K562 (cell line): ENCODE measurements around the gene BRPF1. TPM values are rescaled to one million over a fixed set of nuclear protein-coding genes. Genes with fewer than 3 reads are reported as not detected.

Experiments
- ATAC-seq: fragments of 200-7000 bp; cut with Tn5 transposase; 3 replicates; pipeline ENCODE4 v1.9.1; 2020; ENCODE audit warnings: moderate library complexity
- BruUV-seq: library from RNA; stranded (reverse); fragments of 400-500 nt; replicated peaks from 2 replicates; lab custom pipeline; 2021; lab: Mats Ljungman, UMichigan
- CTCF ChIA-PET: fragments of 300-600 bp; formaldehyde crosslinking; extraction: SDS; loops from one replicate; lab custom pipeline; 2021; ENCODE audit warnings: low intra/inter-chr PET ratio; lab: Yijun Ruan, JAX
- POLR2A ChIA-PET: fragments of 300-600, 350-650 bp; sonication (Branson Sonifier 250); formaldehyde crosslinking; extraction: SDS; loops from one replicate; lab custom pipeline; 2021; ENCODE audit warnings: antibody characterized with exemption, inconsistent platforms; lab: Yijun Ruan, JAX
- DNase-seq, 4 experiments: peaks; one replicate each; pipeline versions ENCODE4 v3.0.0 to v3.0.0-alpha.2; 2011 to 2018; ENCODE audit warnings: low spot score in 3 of 4, mixed read lengths in 3 of 4; ENCODE audit errors: extremely low read depth in 1 of 4
- FAIRE-seq: peaks from 2 replicates; lab custom pipeline; 2011; peaks lifted over from hg19 to GRCh38; lab: Jason Lieb, UNC
- H2AFZ ChIP-seq: 2 replicates; pipeline ENCODE4 v1.6.0; 2011; ENCODE audit warnings: low read depth, low read length, control low read depth, inconsistent platforms
- H3K27ac ChIP-seq: fragments of 200-600 bp; 3 replicates; pipeline ENCODE4 v1.8.0; 2011; ENCODE audit warnings: low read depth, mild to moderate bottlenecking, control low read depth, inconsistent platforms, low read length, moderate library complexity, mixed read lengths; ENCODE audit errors: extremely low read depth
- H3K27me3 ChIP-seq, 2 experiments: fragments of 300-600 bp in 1 of 2; 2 replicates in 1 of 2; 3 replicates in 1 of 2; pipeline versions ENCODE4 v1.6.0 to v1.8.0; 2011; ENCODE audit warnings: inconsistent platforms in 2 of 2, low read length in 2 of 2, mild to moderate bottlenecking in 1 of 2, mixed read lengths in 1 of 2, moderate library complexity in 1 of 2; ENCODE audit not compliant: control insufficient read depth in 2 of 2, insufficient read depth in 2 of 2
- H3K36me3 ChIP-seq: fragments of 300-600 bp; 3 replicates; pipeline ENCODE4 v1.8.0; 2011; ENCODE audit warnings: mild to moderate bottlenecking, low read length, inconsistent platforms; ENCODE audit not compliant: control insufficient read depth, insufficient read depth
- H3K4me1 ChIP-seq, 2 experiments: fragments of 200-600 bp in 1 of 2; replicated peaks in 1 of 2; 2 replicates in 1 of 2; 3 replicates in 1 of 2; pipeline versions ENCODE4 v1.5.1 to v1.8.0; 2011; ENCODE audit warnings: inconsistent platforms in 2 of 2, low read length in 2 of 2, mild to moderate bottlenecking in 1 of 2, mixed read lengths in 1 of 2, moderate library complexity in 1 of 2; ENCODE audit not compliant: control insufficient read depth in 2 of 2, insufficient read depth in 2 of 2
- H3K4me2 ChIP-seq: 2 replicates; pipeline ENCODE4 v1.6.1; 2011; ENCODE audit warnings: low read length, control low read depth, inconsistent platforms, mixed read lengths; ENCODE audit not compliant: insufficient read depth
- H3K4me3 ChIP-seq: fragments of 200-600 bp; sonication (generic), shearing (Covaris generic); 2 replicates; pipeline ENCODE4 v1.5.1; 2016; ENCODE audit warnings: control low read depth, inconsistent platforms
- H3K79me2 ChIP-seq: fragments of 200-600 bp; 3 replicates; pipeline ENCODE4 v1.8.0; 2011; ENCODE audit warnings: low read length, inconsistent platforms; ENCODE audit not compliant: control insufficient read depth, insufficient read depth
- H3K9ac ChIP-seq, 2 experiments: 2 replicates each; pipeline versions ENCODE4 v1.6.0 to v1.6.1; 2011; ENCODE audit warnings: low read depth in 2 of 2, low read length in 2 of 2, control low read depth in 1 of 2, inconsistent platforms in 1 of 2, mild to moderate bottlenecking in 1 of 2, mixed read lengths in 1 of 2; ENCODE audit not compliant: insufficient read depth in 1 of 2
- H3K9me1 ChIP-seq: one replicate; pipeline ENCODE4 v1.6.0; 2011; ENCODE audit warnings: inconsistent platforms, mild to moderate bottlenecking, low read length, moderate library complexity; ENCODE audit not compliant: control insufficient read depth, insufficient read depth
- H3K9me3 ChIP-seq: replicated peaks from 2 replicates; pipeline ENCODE4 v1.5.1; 2011; ENCODE audit warnings: low read depth, low read length, inconsistent platforms; ENCODE audit not compliant: control insufficient read depth, insufficient read depth
- H4K20me1 ChIP-seq: replicated peaks from 2 replicates; pipeline ENCODE4 v1.6.1; 2011; ENCODE audit warnings: low read length, inconsistent platforms, mixed read lengths; ENCODE audit not compliant: control insufficient read depth, insufficient read depth
- BRD4 ChIP-seq: fragments of 200-600 bp; sonication (generic); IDR thresholded peaks from 2 replicates; pipeline ENCODE4 v1.6.1; 2017; ENCODE audit warnings: inconsistent platforms
- DNMT1 ChIP-seq: fragments of 450-650 bp; IDR thresholded peaks from 2 replicates; pipeline ENCODE4 v1.6.1; 2016; ENCODE audit warnings: antibody characterized with exemption, mild to moderate bottlenecking
- HLTF ChIP-seq: fragments of 450-650 bp; IDR thresholded peaks from 2 replicates; pipeline ENCODE4 v1.6.1; 2016
- NCOA1 ChIP-seq: fragments of 450-650 bp; IDR thresholded peaks from 2 replicates; pipeline ENCODE4 v1.6.1; 2016; ENCODE audit warnings: low read depth
- ZKSCAN3 ChIP-seq: fragments of 250-450 bp; sonication (Bioruptor Pico); IDR thresholded peaks from 2 replicates; pipeline ENCODE4 v1.4.0; 2020
- ZNF551 ChIP-seq: fragments of 250-450 bp; sonication (Bioruptor Pico); IDR thresholded peaks from 2 replicates; pipeline ENCODE4 v1.5.0; 2021; ENCODE audit warnings: mild to moderate bottlenecking, moderate library complexity
- WGBS: fragments of 100-300 bp; shearing (Covaris generic); methylation state at CpG from one replicate; pipeline ENCODE4 v1.1.6; 2016; ENCODE audit warnings: low coverage, mixed read lengths; ENCODE audit not compliant: insufficient coverage; ENCODE audit errors: missing lambda C conversion rate; 5-methylcytosine and 5-hydroxymethylcytosine counted together
- in situ Hi-C: fragments of 300-500 bp; cut with MboI; formaldehyde crosslinking; loops from 4 replicates; pipeline ENCODE4 v1.15.0; 2018; ENCODE audit warnings: inconsistent platforms, mixed read lengths
- intact Hi-C: fragments of 100-400 bp; cut with micrococcal nuclease; formaldehyde crosslinking; loops from 2 replicates; pipeline ENCODE4 v1.14.2; 2022
- polyA plus RNA-seq, 8 experiments: library from polyadenylated mRNA; depleted of rRNA in 4 of 8; stranded (reverse) in 5 of 8; unstranded in 3 of 8; fragments of >200 nt; fragmentation: Nextera tagmentation in 2 of 8; fragmentation: Illumina TruSeq in 1 of 8; extraction: Ambion mirVana in 2 of 8; extraction: Trizol in 1 of 8; gene quantifications; 2 replicates each; pipeline versions ENCODE4 v1.2.1 to v1.2.3, GENCODE V29; 2011 to 2014; ENCODE audit warnings: inconsistent platforms in 1 of 8, missing spikeins in 1 of 8
- total RNA-seq, 7 experiments: library from RNA; depleted of rRNA in 6 of 7; stranded (reverse); fragments of >200 nt in 6 of 7; fragmentation: Illumina TruSeq in 2 of 7; extraction: Trizol in 2 of 7; gene quantifications; 2 replicates each; pipeline versions ENCODE4 v1.2.1 to v1.2.3, GENCODE V29; 2011 to 2021; ENCODE audit warnings: low replicate concordance in 1 of 7
- TF ChIP-seq, protein P1 (sequence below): IDR thresholded peaks from 3 replicates; pipeline ENCODE4 v1.6.1; 2011; ENCODE audit warnings: borderline replicate concordance, mild to moderate bottlenecking, moderate library complexity; ENCODE audit not compliant: insufficient read length; ENCODE audit errors: extremely low read depth
- TF ChIP-seq, protein P2 (sequence below): IDR thresholded peaks from 2 replicates; pipeline ENCODE4 v1.6.1; 2016; ENCODE audit warnings: missing genetic modification characterization, missing compliant biosample characterization
- TF ChIP-seq, protein P3 (sequence below): fragments of 450-650 bp; formaldehyde crosslinking; IDR thresholded peaks from 2 replicates; pipeline ENCODE4 v1.4.0; 2022; ENCODE audit warnings: missing genetic modification characterization

The BRPF1 gene
- total and polyA plus RNA-seq, 9 of the 15 experiments (the other 6 are each of a cell fraction or from before 2014, with no cell fraction given): 1.1 to 40.2 (median 23.5) TPM

DNA sequence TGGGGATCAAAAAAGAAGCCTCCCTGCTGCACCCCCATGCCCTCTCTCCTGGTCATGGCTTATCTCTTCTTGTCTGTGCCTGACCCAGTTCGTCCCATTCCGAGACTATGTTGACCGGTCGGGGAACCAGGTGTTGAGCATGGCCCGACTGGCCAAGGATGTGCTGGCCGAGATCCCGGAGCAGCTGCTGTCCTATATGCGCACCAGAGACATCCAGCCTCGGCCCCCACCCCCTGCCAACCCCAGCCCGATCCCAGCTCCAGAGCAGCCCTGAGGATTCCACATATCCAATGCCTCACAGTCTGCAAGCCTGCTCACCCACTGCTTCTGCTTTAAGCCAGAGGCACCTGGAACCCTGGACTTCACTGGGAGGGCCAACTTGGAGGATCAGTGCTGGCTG lies 2.1 kb upstream of the BRPF1 start:
- no peak overlapping the region for H3K4me3 ChIP-seq
- 60% methylated on average over 8 of the region's 10 CpGs for WGBS
- no peak overlapping the region for H3K27ac ChIP-seq
- 0 out of 4 replicates have a peak overlapping the region, but pooled peaks of 1 of the 2 experiments have one; percentile 6 for H3K9ac ChIP-seq
- H4K20me1 ChIP-seq: peaks cover 13% of the 10 kb centered on the region
- peaks cover 16% of the 10 kb centered on the region for H3K36me3 ChIP-seq
- TF ChIP-seq ZKSCAN3 (CRISPR knock-in tag) (no peak), ZNF551 (CRISPR knock-in tag) (no peak)
- TF ChIP-seq, all 486 proteins: peak for 0
- no peaks in the 10 kb centered on the region for H3K9me3 ChIP-seq
- in situ Hi-C loops: loop anchor here (10.0 kb wide), 1 partner anchor 225 kb away; no protein-coding TSS in a partner anchor
- intact Hi-C loops: loop anchor here (10.0 kb wide), 1 partner anchor 595 kb away; the partner anchor contains the start of gene SEC13
- no peak overlapping the region for H2AFZ ChIP-seq
- BruUV-seq: no TSS peak
- H3K79me2 ChIP-seq: peaks cover 28% of the 10 kb centered on the region
- no peaks in the 10 kb centered on the region for H3K27me3 ChIP-seq
- H3K9me1 ChIP-seq: no peaks in the 10 kb centered on the region
- DNase-seq: no peak
- no peak for ATAC-seq
- no peak overlapping the region for H3K4me2 ChIP-seq
- ChIA-PET CTCF (no interaction called here), POLR2A (interaction anchor here (1.3 to 5.9 kb wide), 2 partner anchors 19 to 650 kb away, joined by 3 to 48 read pairs; partner anchors contain the start of gene OGG1)
- peaks cover 34 to 36% of the 10 kb centered on the region in 2 experiments for H3K4me1 ChIP-seq
- no peak for FAIRE-seq

DNA sequence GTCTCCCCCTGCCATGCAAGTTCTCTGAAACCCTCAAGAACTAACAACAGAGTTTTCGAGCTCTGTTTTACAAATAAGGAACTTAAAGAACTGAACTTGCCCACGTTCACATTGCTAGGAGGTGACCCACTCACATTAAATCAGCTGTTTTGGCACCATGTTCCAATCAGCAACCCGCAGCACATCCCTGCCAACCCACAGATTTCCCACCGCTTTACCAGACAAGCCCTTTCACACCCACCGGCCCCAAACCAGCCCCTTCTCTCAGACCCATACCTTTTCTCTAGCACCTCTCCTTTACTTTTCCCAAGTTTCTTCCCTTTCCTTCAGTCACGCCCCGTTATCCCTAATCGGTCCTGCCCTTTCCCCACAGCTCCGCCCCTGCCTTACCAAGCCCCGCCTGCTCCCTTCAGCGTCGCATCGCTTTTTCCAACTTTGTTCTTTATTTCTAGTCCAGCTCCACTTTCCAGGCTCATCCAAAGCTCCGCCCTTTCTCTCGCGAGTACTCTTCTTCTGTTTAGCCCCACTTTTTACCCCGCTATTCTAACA lies 804 bp upstream of the BRPF1 start:
- Histone ChIP-seq H3K4me3 (peak overlapping the region; percentile 93), H3K9me1 (no peaks in the 10 kb centered on the region), H3K79me2 (peaks cover 40% of the 10 kb centered on the region), H3K4me1 (peaks cover 34 to 36% of the 10 kb centered on the region in 2 experiments), H3K9me3 (no peaks in the 10 kb centered on the region), H2AFZ (peak overlapping the region; percentile 95), H3K4me2 (peak overlapping the region; percentile 79), H4K20me1 (peaks cover 16% of the 10 kb centered on the region), H3K36me3 (peaks cover 29% of the 10 kb centered on the region), H3K27ac (peak overlapping the region; percentile 64; the same call in 2 of the 3 replicates), H3K9ac (peak overlapping the region; percentile 57 to 78; a peak in 3 of 4 replicates), H3K27me3 (no peaks in the 10 kb centered on the region)
- DNase-seq (peak in 1 of 4 experiments; percentile 41), ATAC-seq (peak; percentile 69), FAIRE-seq (no peak)
- under 1% methylated on average over 16 of the region's 17 CpGs for WGBS
- intact Hi-C loops (loop anchor here (1.0 kb wide), 1 partner anchor 19 kb away; the partner anchor contains the start of gene OGG1), in situ Hi-C loops (no loop called here)
- ChIA-PET CTCF (no interaction called here), POLR2A (interaction anchor here (0.5 to 5.9 kb wide), 11 partner anchors 9 to 649 kb away, joined by 3 to 60 read pairs (median 4); partner anchors contain the start of genes OGG1, SEC13 and THUMPD3)
- BruUV-seq: no TSS peak
- TF ChIP-seq NCOA1: peak; percentile 51; the same call in 1 of the 2 replicates
- TF ChIP-seq HLTF: peak; percentile 74; the same call in 1 of the 2 replicates
- no peak for TF ChIP-seq BRD4
- TF ChIP-seq DNMT1: peak; percentile 93; the same call in 1 of the 2 replicates
- TF ChIP-seq, protein P1, sequence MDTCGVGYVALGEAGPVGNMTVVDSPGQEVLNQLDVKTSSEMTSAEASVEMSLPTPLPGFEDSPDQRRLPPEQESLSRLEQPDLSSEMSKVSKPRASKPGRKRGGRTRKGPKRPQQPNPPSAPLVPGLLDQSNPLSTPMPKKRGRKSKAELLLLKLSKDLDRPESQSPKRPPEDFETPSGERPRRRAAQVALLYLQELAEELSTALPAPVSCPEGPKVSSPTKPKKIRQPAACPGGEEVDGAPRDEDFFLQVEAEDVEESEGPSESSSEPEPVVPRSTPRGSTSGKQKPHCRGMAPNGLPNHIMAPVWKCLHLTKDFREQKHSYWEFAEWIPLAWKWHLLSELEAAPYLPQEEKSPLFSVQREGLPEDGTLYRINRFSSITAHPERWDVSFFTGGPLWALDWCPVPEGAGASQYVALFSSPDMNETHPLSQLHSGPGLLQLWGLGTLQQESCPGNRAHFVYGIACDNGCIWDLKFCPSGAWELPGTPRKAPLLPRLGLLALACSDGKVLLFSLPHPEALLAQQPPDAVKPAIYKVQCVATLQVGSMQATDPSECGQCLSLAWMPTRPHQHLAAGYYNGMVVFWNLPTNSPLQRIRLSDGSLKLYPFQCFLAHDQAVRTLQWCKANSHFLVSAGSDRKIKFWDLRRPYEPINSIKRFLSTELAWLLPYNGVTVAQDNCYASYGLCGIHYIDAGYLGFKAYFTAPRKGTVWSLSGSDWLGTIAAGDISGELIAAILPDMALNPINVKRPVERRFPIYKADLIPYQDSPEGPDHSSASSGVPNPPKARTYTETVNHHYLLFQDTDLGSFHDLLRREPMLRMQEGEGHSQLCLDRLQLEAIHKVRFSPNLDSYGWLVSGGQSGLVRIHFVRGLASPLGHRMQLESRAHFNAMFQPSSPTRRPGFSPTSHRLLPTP: no peak
- TF ChIP-seq, protein P2, sequence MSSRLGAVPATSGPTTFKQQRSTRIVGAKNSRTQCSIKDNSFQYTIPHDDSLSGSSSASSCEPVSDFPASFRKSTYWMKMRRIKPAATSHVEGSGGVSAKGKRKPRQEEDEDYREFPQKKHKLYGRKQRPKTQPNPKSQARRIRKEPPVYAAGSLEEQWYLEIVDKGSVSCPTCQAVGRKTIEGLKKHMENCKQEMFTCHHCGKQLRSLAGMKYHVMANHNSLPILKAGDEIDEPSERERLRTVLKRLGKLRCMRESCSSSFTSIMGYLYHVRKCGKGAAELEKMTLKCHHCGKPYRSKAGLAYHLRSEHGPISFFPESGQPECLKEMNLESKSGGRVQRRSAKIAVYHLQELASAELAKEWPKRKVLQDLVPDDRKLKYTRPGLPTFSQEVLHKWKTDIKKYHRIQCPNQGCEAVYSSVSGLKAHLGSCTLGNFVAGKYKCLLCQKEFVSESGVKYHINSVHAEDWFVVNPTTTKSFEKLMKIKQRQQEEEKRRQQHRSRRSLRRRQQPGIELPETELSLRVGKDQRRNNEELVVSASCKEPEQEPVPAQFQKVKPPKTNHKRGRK (tag): no peak
- TF ChIP-seq, protein P3, sequence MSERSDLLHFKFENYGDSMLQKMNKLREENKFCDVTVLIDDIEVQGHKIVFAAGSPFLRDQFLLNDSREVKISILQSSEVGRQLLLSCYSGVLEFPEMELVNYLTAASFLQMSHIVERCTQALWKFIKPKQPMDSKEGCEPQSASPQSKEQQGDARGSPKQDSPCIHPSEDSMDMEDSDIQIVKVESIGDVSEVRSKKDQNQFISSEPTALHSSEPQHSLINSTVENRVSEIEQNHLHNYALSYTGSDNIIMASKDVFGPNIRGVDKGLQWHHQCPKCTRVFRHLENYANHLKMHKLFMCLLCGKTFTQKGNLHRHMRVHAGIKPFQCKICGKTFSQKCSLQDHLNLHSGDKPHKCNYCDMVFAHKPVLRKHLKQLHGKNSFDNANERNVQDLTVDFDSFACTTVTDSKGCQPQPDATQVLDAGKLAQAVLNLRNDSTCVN (CRISPR knock-in tag): peak; percentile 94
